HL-60/S4 treated with phorbol 12-myristate 13-acetate at 8.2 ng/mL for 4 days and 3 days (cell line): ENCODE data around the gene RPS2.
"Not testable (repeated sequence)": the region's sequence is repeated elsewhere in the genome, so short reads cannot be mapped to it uniquely, and the experiment has no call there.

ENCODE experiments used
- in situ Hi-C: fragments of 300-500 bp; cut with MboI; formaldehyde crosslinking; loops from 2 replicates; pipeline ENCODE4 v1.15.0; 2022; ENCODE audit warnings: low sequenced_read_pairs

Gene RPS2

GRCh38 chr16:1945559-1946391 lies 18.9 kb downstream of the RPS2 start:
- in situ Hi-C loops = no loop called here

GRCh38 chr16:1944612-1945199 lies 19.9 kb downstream of the RPS2 start:
- in situ Hi-C loops = no loop called here

- in situ Hi-C loops = no loop called here
Observed at GRCh38 chr16:1942810-1943726, 21.6 kb downstream of the RPS2 start, which contains the start of gene MSRB1. TSS of gene MSRB1 (minus strand) at chr16:1943199. CDS start at chr16:1943156, 43 bp downstream.

- in situ Hi-C loops = no loop called here
Observed at GRCh38 chr16:1942047-1942809, 22.4 kb downstream of the RPS2 start.

GRCh38 chr16:1941162-1942046 lies 23.2 kb downstream of the RPS2 start:
- in situ Hi-C loops = no loop called here

- in situ Hi-C loops = no loop called here
Observed at GRCh38 chr16:1940273-1941161, 24.1 kb downstream of the RPS2 start.

- in situ Hi-C loops = not testable (repeated sequence)
Observed at GRCh38 chr16:1939833-1940232, 24.8 kb downstream of the RPS2 start.

- in situ Hi-C loops = no loop called here
Observed at GRCh38 chr16:1938910-1939309, 25.7 kb downstream of the RPS2 start.

- in situ Hi-C loops = no loop called here
Observed at GRCh38 chr16:1938316-1938715, 26.3 kb downstream of the RPS2 start.

GRCh38 chr16:1936945-1937479 lies 27.6 kb downstream of the RPS2 start:
- in situ Hi-C loops = no loop called here

GRCh38 chr16:1933097-1933661 lies 31.4 kb downstream of the RPS2 start:
- in situ Hi-C loops = no loop called here

GRCh38 chr16:1932050-1933028 lies 32.3 kb downstream of the RPS2 start:
- in situ Hi-C loops = no loop called here

GRCh38 chr16:1930338-1930720 lies 34.3 kb downstream of the RPS2 start:
- in situ Hi-C loops = no loop called here

- in situ Hi-C loops = no loop called here
Observed at GRCh38 chr16:1929578-1930337, 34.9 kb downstream of the RPS2 start.

- in situ Hi-C loops = no loop called here
Observed at GRCh38 chr16:1929105-1929504, 35.5 kb downstream of the RPS2 start.

- in situ Hi-C loops = no loop called here
Observed at GRCh38 chr16:1926271-1926670, 38.4 kb downstream of the RPS2 start.
